HG02678 (cell line): Measurements from ENCODE around the gene IL10.
"Not testable (repeated sequence)": the region's sequence is repeated elsewhere in the genome, so short reads cannot be mapped to it uniquely, and the experiment has no call there.

ENCODE experiments used
- ATAC-seq: cut with Tn5 transposase; IDR thresholded peaks from one replicate; pipeline ENCODE4 v1.9.1; 2021; ENCODE audit warnings: mild to moderate bottlenecking, moderate library complexity; ENCODE audit not compliant: unreplicated experiment

The IL10 gene

GRCh38 chr1:206794294-206794908 lies 22.1 kb upstream of the IL10 start:
- ATAC-seq = no peak

GRCh38 chr1:206793620-206794019 lies 21.3 kb upstream of the IL10 start:
- no peak for ATAC-seq

- ATAC-seq = no peak
These were observed 20.8 kb upstream of the IL10 start for GRCh38 chr1:206792939-206793607.

GRCh38 chr1:206790502-206791250 lies 18.4 kb upstream of the IL10 start:
- ATAC-seq = peak; percentile 40

GRCh38 chr1:206788487-206789050 lies 16.3 kb upstream of the IL10 start:
- no peak for ATAC-seq

- ATAC-seq = no peak
These were observed 15.6 kb upstream of the IL10 start for GRCh38 chr1:206787891-206788290.

- ATAC-seq = no peak
These were observed 14.1 kb upstream of the IL10 start for GRCh38 chr1:206786212-206786886.

GRCh38 chr1:206785182-206785765 lies 13.0 kb upstream of the IL10 start:
- no peak for ATAC-seq

GRCh38 chr1:206784471-206784903 lies 12.2 kb upstream of the IL10 start:
- peak; percentile 64 for ATAC-seq

GRCh38 chr1:206783506-206783905 lies 11.2 kb upstream of the IL10 start:
- no peak for ATAC-seq

- peak; percentile 70 for ATAC-seq
These were observed 10.2 kb upstream of the IL10 start for GRCh38 chr1:206782448-206782847.

GRCh38 chr1:206779638-206780037 lies 7.3 kb upstream of the IL10 start:
- no peak for ATAC-seq

GRCh38 chr1:206778911-206779310 lies 6.6 kb upstream of the IL10 start:
- not testable (repeated sequence) for ATAC-seq

GRCh38 chr1:206778031-206778430 lies 5.7 kb upstream of the IL10 start:
- ATAC-seq = no peak

GRCh38 chr1:206776229-206776628 lies 3.9 kb upstream of the IL10 start:
- ATAC-seq = no peak

GRCh38 chr1:206774093-206774492 lies 1.8 kb upstream of the IL10 start:
- no peak for ATAC-seq

GRCh38 chr1:206771338-206771692 lies 979 bp downstream of the IL10 start:
- ATAC-seq = no peak

GRCh38 chr1:206770531-206771337 lies 1.6 kb downstream of the IL10 start, which contains the start of gene IL19:
TSS of gene IL19 (plus strand) at chr1:206770773. CDS start at chr1:206836663, 65,890 bp downstream.
- ATAC-seq = no peak

GRCh38 chr1:206769304-206769731 lies 3.0 kb downstream of the IL10 start:
- peak; percentile 74 for ATAC-seq
